HG03520 (cell line): Measurements from ENCODE around the gene OAS2.
A peak's percentile ranks its signal among the peaks of the same experiment; 100 is the strongest.
"Not testable (repeated sequence)": the region's sequence is repeated elsewhere in the genome, so short reads cannot be mapped to it uniquely, and the experiment has no call there.

Source experiments
- ATAC-seq: cut with Tn5 transposase; IDR thresholded peaks from one replicate; pipeline ENCODE4 v1.9.1; 2021; ENCODE audit warnings: mild to moderate bottlenecking, moderate library complexity; ENCODE audit not compliant: unreplicated experiment

OAS2 gene

DNA sequence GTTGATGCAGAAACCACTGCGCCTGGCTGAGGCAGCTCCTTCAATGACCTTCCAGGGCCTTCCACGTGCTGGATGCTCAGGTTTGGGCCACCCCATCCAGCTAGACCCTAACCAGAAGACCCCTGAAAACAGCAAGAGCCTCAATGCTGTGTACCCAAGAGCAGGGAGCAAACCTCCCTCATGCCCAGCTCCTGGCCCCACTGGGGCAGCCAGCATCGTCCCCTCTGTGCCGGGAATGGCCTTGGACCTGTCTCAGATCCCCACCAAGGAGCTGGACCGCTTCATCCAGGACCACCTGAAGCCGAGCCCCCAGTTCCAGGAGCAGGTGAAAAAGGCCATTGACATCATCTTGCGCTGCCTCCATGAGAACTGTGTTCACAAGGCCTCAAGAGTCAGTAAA lies 29.5 kb upstream of the OAS2 start:
- no peak for ATAC-seq

GRCh38 chr12:112950701-112951100 lies 27.6 kb upstream of the OAS2 start:
- no peak for ATAC-seq

- ATAC-seq, result not testable (repeated sequence)
Observed at GRCh38 chr12:112957125-112957524, 21.2 kb upstream of the OAS2 start.

DNA sequence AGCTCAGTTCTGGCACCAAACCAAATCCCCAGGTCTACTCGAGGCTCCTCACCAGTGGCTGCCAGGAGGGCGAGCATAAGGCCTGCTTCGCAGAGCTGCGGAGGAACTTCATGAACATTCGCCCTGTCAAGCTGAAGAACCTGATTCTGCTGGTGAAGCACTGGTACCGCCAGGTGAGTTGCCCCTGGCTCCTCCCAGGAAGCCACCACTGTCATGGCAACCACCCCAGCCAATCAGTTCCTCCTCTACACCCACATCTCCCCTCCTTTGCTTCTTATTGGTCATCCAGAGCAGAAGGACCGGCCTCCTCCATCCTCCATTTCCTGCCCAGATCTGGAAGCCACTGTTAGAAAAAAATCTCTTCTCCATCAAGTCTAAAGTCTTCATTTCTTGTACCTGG lies 17.2 kb upstream of the OAS2 start:
- ATAC-seq, result no peak

- ATAC-seq, result no peak
Observed at GRCh38 chr12:112961536-112961935, 16.8 kb upstream of the OAS2 start.

DNA sequence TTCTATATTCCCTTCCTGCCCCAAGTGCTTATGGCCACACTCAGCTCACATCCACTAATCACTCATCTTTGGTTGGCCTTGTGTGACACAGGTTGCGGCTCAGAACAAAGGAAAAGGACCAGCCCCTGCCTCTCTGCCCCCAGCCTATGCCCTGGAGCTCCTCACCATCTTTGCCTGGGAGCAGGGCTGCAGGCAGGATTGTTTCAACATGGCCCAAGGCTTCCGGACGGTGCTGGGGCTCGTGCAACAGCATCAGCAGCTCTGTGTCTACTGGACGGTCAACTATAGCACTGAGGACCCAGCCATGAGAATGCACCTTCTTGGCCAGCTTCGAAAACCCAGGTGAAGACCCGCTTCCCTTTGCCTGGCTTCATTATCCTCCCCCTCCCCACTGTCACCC lies 15.8 kb upstream of the OAS2 start:
- no peak for ATAC-seq

- no peak for ATAC-seq
Observed at GRCh38 chr12:112963227-112963861, 15.0 kb upstream of the OAS2 start.

GRCh38 chr12:112964067-112964670 lies 14.2 kb upstream of the OAS2 start:
- no peak for ATAC-seq

- ATAC-seq, result no peak
Observed at GRCh38 chr12:112964915-112965314, 13.4 kb upstream of the OAS2 start.

- ATAC-seq, result no peak
Observed at GRCh38 chr12:112965643-112966042, 12.7 kb upstream of the OAS2 start.

DNA sequence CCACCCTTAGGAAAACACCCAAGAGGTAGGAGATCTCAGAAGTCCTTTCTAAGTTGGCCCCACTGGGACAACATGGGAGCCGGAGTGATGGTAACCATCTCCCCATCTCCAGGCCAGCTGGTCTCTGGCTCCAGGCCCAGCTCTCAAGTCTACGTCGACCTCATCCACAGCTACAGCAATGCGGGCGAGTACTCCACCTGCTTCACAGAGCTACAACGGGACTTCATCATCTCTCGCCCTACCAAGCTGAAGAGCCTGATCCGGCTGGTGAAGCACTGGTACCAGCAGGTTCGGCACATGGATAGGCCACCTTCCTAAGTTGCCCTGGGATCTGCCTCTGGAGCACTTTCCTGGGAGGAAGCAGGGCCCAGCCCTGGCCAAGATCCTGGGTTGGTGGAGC lies 11.0 kb upstream of the OAS2 start:
- no peak for ATAC-seq

- no peak for ATAC-seq
Observed at GRCh38 chr12:112967858-112968257, 10.5 kb upstream of the OAS2 start.

- no peak for ATAC-seq
Observed at GRCh38 chr12:112969547-112970306, 8.6 kb upstream of the OAS2 start.

DNA sequence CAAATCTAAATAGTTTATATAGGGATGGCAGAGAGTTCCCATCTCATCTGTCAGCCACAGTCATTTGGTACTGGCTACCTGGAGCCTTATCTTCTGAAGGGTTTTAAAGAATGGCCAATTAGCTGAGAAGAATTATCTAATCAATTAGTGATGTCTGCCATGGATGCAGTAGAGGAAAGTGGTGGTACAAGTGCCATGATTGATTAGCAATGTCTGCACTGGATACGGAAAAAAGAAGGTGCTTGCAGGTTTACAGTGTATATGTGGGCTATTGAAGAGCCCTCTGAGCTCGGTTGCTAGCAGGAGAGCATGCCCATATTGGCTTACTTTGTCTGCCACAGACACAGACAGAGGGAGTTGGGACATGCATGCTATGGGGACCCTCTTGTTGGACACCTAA lies 7.9 kb upstream of the OAS2 start:
- ATAC-seq, result no peak

GRCh38 chr12:112971248-112971647 lies 7.1 kb upstream of the OAS2 start:
- no peak for ATAC-seq

DNA sequence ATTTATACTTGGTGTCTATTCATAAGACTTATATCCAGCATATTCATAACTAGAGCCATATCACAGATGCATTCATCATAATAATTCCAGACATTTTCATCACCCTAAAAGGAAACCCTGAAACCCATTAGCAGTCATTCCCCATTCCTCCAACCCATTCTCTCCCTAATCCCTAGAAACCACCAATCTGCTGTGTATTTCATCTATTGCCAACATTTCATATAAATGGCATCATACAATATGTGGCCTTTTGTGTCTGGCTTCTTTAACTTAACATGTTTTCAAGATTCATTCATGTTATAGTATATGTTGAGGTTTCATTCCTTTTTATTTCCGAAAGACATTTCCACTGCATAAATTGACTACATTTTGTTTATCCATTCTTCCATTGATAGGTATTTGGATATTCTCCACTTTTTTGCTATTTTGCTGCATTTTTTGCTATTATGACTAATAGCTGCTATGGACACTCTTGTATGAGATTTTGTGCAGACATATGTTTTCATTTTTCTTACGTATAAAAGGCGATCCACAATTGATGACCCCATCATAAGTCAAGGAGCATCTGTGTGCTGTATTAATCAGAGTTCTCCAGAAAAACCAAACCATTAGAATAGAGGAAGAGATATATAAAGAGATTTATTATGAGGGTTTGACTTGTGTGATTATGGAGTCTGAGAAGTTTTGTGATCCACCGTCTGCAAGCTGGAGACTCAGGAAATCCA lies 5.1 kb upstream of the OAS2 start:
- no peak for ATAC-seq

DNA sequence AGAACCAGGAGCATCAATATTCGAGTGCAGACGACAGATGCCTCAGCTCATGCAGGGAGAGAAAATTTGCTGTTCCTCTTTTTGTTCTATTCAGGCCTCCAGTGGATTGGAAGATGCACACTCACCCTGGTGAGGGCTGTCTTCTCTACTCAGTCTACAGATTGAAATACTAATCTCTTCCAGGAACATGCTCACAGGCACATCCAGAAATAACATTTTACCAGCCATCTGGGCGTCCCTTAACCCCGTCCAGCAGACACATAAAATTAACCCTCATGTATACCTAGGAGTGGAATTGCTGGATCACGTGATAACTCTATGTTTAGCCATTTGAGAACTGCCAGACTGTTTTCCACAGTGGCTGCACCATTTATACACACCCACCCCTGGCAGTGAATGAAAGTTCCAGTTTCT lies 4.5 kb upstream of the OAS2 start:
- ATAC-seq, result no peak

DNA sequence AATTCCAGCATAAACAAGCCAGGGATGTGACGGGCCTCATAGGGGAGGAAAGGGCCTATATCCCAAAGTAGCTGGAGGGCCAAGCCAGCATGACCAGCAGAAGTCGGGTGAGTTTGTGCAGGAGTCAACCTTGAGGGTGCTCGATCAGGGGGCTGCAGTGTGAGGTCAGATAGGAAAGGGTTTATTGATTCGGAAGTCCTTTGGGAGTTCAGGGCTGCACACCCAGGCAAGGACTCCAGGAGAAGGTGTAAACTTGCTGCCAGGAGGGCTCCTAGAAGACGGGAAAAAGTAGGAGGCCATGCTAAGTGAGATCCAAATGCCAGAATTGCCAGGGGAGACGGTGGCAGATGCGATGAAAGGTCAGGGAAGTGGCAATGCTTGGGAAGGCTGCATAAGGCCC lies 3.4 kb upstream of the OAS2 start:
- no peak for ATAC-seq

- no peak for ATAC-seq
Observed at GRCh38 chr12:112977139-112977538, 1.2 kb upstream of the OAS2 start.

GRCh38 chr12:112977641-112978040 lies 678 bp upstream of the OAS2 start:
- ATAC-seq, result no peak

- ATAC-seq, result peak; percentile 29
Observed at GRCh38 chr12:112979041-112979680, 842 bp downstream of the OAS2 start.
